Lower leg skin (tissue), 4 donors: ENCODE data around the gene RUFY3. TPM values are rescaled to one million over a fixed set of nuclear protein-coding genes. Genes with fewer than 3 reads are reported as not detected.

Experiments
- DNase-seq, 2 donors: peaks; one replicate each; pipeline ENCODE4 v3.0.0-alpha.2; 2019; ENCODE audit warnings: low spot score in 2 of 2
- H3K4me3 ChIP-seq: fragments of 200-600 bp; sonication (generic); 2 replicates; pipeline ENCODE4 v1.5.1; 2017; ENCODE audit warnings: mild to moderate bottlenecking, low read depth; ENCODE audit not compliant: poor library complexity, severe bottlenecking
- CTCF ChIP-seq, 3 donors: fragments of 450-650 bp; IDR thresholded peaks; one replicate each; pipeline ENCODE4 v1.5.1; 2016; ENCODE audit warnings: antibody characterized with exemption in 3 of 3, mild to moderate bottlenecking in 3 of 3, moderate library complexity in 2 of 3
- POLR2A ChIP-seq, 2 donors: fragments of 450-650 bp; IDR thresholded peaks; one replicate each; pipeline ENCODE4 v1.6.1; 2016 to 2017; ENCODE audit warnings: antibody characterized with exemption in 2 of 2, mild to moderate bottlenecking in 1 of 2, moderate library complexity in 1 of 2
- WGBS, 2 donors: methylation state at CpG; one replicate each; pipeline ENCODE4 v1.1.5; 2018; 5-methylcytosine and 5-hydroxymethylcytosine counted together
- intact Hi-C: fragments of 100-400 bp; cut with DNase I; formaldehyde crosslinking; loops from one replicate; pipeline ENCODE4 v1.15.0; 2023; ENCODE audit warnings: low total_unique reads
- total RNA-seq, 4 donors: library from RNA; depleted of rRNA; stranded (reverse); fragments of >200 nt; gene quantifications; one replicate each; pipeline ENCODE4 v1.1.0, GENCODE V29; 2016

Gene RUFY3
- total RNA-seq, 4 donors from 2014 or later, result 54.2 to 88.9 (median 65.7) TPM

- TF ChIP-seq CTCF (IDR thresholded peaks at IDR 0.05) (no peak), POLR2A (IDR thresholded peaks at IDR 0.05) (no peak)
- intact Hi-C loops, result no loop called here
- DNase-seq, result no peak
- H3K4me3 ChIP-seq, result no peak overlapping the region
Measured at GRCh38 chr4:70841211-70841610, 119.4 kb downstream of the RUFY3 start.

- H3K4me3 ChIP-seq, result no peak overlapping the region
- intact Hi-C loops, result no loop called here
- no peak for DNase-seq
- TF ChIP-seq CTCF (IDR thresholded peaks at IDR 0.05), result no peak
- TF ChIP-seq POLR2A (IDR thresholded peaks at IDR 0.05), result no peak
- WGBS, 2 donors, result 33 to 58% methylated on average over 1 of the region's 1 CpG
Measured at GRCh38 chr4:70841951-70842350, 120.2 kb downstream of the RUFY3 start.

- TF ChIP-seq CTCF (IDR thresholded peaks at IDR 0.05) (no peak), POLR2A (IDR thresholded peaks at IDR 0.05) (no peak)
- WGBS, 2 donors, result 85 to 90% methylated on average over 6 of the region's 6 CpGs
- no peak overlapping the region for H3K4me3 ChIP-seq
- intact Hi-C loops, result no loop called here
- DNase-seq, result no peak
Measured at GRCh38 chr4:70842761-70843435, 121.1 kb downstream of the RUFY3 start.

GRCh38 chr4:70844180-70844579 is 122.4 kb downstream of the RUFY3 start:
- no peak for TF ChIP-seq POLR2A (IDR thresholded peaks at IDR 0.05)
- no peak for TF ChIP-seq CTCF (IDR thresholded peaks at IDR 0.05)
- WGBS, 2 donors, result 85 to 88% methylated on average over 9 of the region's 9 CpGs
- no peak overlapping the region for H3K4me3 ChIP-seq
- intact Hi-C loops, result no loop called here
- no peak for DNase-seq

GRCh38 chr4:70849291-70849690 is 127.5 kb downstream of the RUFY3 start:
- no peak for TF ChIP-seq CTCF (IDR thresholded peaks at IDR 0.05)
- TF ChIP-seq POLR2A (IDR thresholded peaks at IDR 0.05), result no peak
- intact Hi-C loops, result no loop called here
- no peak overlapping the region for H3K4me3 ChIP-seq
- DNase-seq, result no peak
- WGBS, 2 donors, result 83 to 88% methylated on average over 5 of the region's 5 CpGs

GRCh38 chr4:70855464-70855863 is 133.7 kb downstream of the RUFY3 start:
- DNase-seq, result no peak
- TF ChIP-seq POLR2A (IDR thresholded peaks at IDR 0.05) (no peak), CTCF (IDR thresholded peaks at IDR 0.05) (no peak)
- intact Hi-C loops, result no loop called here
- WGBS, 2 donors, result 95 to 99% methylated on average over 2 of the region's 2 CpGs
- H3K4me3 ChIP-seq, result no peak overlapping the region
